K562 (cell line): ENCODE results near the gene ZNF385D.

Experiments used
- CXXC5 ChIP-seq: fragments of 250-450 bp; sonication (Bioruptor Pico); IDR thresholded peaks from 2 replicates; pipeline ENCODE4 v1.8.0; 2022; ENCODE audit warnings: inconsistent platforms, mild to moderate bottlenecking, moderate library complexity
- GABPB1 ChIP-seq: sonication (generic); formaldehyde crosslinking; IDR thresholded peaks from 2 replicates; pipeline ENCODE4 v1.8.0; 2022; ENCODE audit warnings: mild to moderate bottlenecking, missing genetic modification reagents
- MTA3 ChIP-seq: fragments of 450-650 bp; formaldehyde crosslinking; IDR thresholded peaks from 2 replicates; pipeline ENCODE4 v1.6.1; 2017; ENCODE audit warnings: mild to moderate bottlenecking, borderline replicate concordance
- POLR2A ChIP-seq: fragments of 450-650 bp; conservative IDR thresholded peaks from 2 replicates; pipeline ENCODE4 v1.6.1; 2016
- RBM25 ChIP-seq: fragments of 200-400 bp; formaldehyde crosslinking; IDR thresholded peaks from 2 replicates; pipeline ENCODE4 v1.6.1; 2018; ENCODE audit warnings: low read length, low read depth, moderate library complexity; ENCODE audit not compliant: severe bottlenecking
- RFX5 ChIP-seq: IDR thresholded peaks from 2 replicates; pipeline ENCODE4 v1.6.1; 2011; ENCODE audit warnings: low read depth, mild to moderate bottlenecking, improper control_type of control experiment, low read length
- SAP30 ChIP-seq: fragments of 200-600 bp; sonication (generic); IDR thresholded peaks from 2 replicates; pipeline ENCODE4 v1.6.1; 2012; ENCODE audit warnings: borderline replicate concordance, low read depth, mild to moderate bottlenecking, moderate library complexity, low read length, control low read depth, inconsistent platforms; ENCODE audit not compliant: insufficient read depth, poor library complexity, severe bottlenecking
- SREBF2 ChIP-seq: sonication (generic); formaldehyde crosslinking; IDR thresholded peaks from 2 replicates; pipeline ENCODE4 v1.4.0; 2020; ENCODE audit warnings: mild to moderate bottlenecking, missing genetic modification reagents
- TARDBP ChIP-seq: fragments of 450-650 bp; IDR thresholded peaks from 2 replicates; pipeline ENCODE4 v1.6.1; 2016
- ZBTB33 ChIP-seq: sonication (generic); formaldehyde crosslinking; IDR thresholded peaks from 2 replicates; pipeline ENCODE4 v1.8.1; 2023; ENCODE audit warnings: mild to moderate bottlenecking, missing genetic modification reagents
- ZNF695 ChIP-seq: fragments of 450-650 bp; formaldehyde crosslinking; IDR thresholded peaks from 2 replicates; pipeline ENCODE4 v1.4.0; 2020; ENCODE audit warnings: mild to moderate bottlenecking, moderate library complexity

GRCh38 chr3:21755896-21756295, 4.9 kb upstream of the ZNF385D start:
- no peak for TF ChIP-seq SAP30
- TF ChIP-seq GABPB1 (CRISPR knock-in tag) = no peak
- TF ChIP-seq SREBF2 (CRISPR knock-in tag) = no peak
- TF ChIP-seq ZNF695 (CRISPR knock-in tag) = no peak
- no peak for TF ChIP-seq RBM25
- no peak for TF ChIP-seq CXXC5 (CRISPR knock-in tag)
- no peak for TF ChIP-seq ZBTB33 (CRISPR knock-in tag)
- no peak for TF ChIP-seq TARDBP
- TF ChIP-seq RFX5 = no peak
- no peak for TF ChIP-seq POLR2A
- TF ChIP-seq MTA3 = no peak
